Panc1 (cell line): ENCODE results near the gene SCYL2. TPM values are rescaled to one million over a fixed set of nuclear protein-coding genes. Genes with fewer than 3 reads are reported as not detected.

Source experiments
- ATAC-seq: fragments of 200-7000 bp; cut with Tn5 transposase; 2 replicates; pipeline ENCODE4 v1.9.1; 2020; ENCODE audit warnings: mild to moderate bottlenecking, moderate library complexity
- BruUV-seq: library from RNA; stranded (reverse); fragments of 400-500 nt; replicated peaks from 2 replicates; lab custom pipeline; 2021; lab: Mats Ljungman, UMichigan
- CTCF ChIA-PET: fragments of 300-600 bp; sonication (Branson Sonifier 250); formaldehyde crosslinking; loops from one replicate; lab custom pipeline; 2022; ENCODE audit warnings: antibody characterized with exemption; lab: Charles Lee
- POLR2A ChIA-PET: fragments of 300-600 bp; sonication (Branson Sonifier 250); formaldehyde crosslinking; loops from one replicate; lab custom pipeline; 2022; ENCODE audit warnings: antibody characterized with exemption; lab: Charles Lee
- DNase-seq: peaks from one replicate; pipeline ENCODE4 v3.0.0-alpha.2; 2010; ENCODE audit warnings: low read depth, low spot score
- H3K27ac ChIP-seq: 2 replicates; pipeline ENCODE4 v1.5.1; 2011; ENCODE audit warnings: mild to moderate bottlenecking, low read length, inconsistent platforms
- H3K27me3 ChIP-seq: fragments of 200-500 bp; sonication (Bioruptor generic); 2 replicates; pipeline ENCODE4 v1.6.0; 2014; ENCODE audit warnings: low read length, inconsistent platforms; ENCODE audit not compliant: control insufficient read depth, insufficient read depth
- H3K36me3 ChIP-seq: fragments of 200-500 bp; sonication (Bioruptor generic); 2 replicates; pipeline ENCODE4 v1.5.1; 2014; ENCODE audit warnings: inconsistent platforms, mild to moderate bottlenecking, low read length, moderate library complexity; ENCODE audit not compliant: control insufficient read depth, insufficient read depth
- H3K4me1 ChIP-seq: 2 replicates; pipeline ENCODE4 v1.5.1; 2011; ENCODE audit warnings: inconsistent platforms, mild to moderate bottlenecking, low read length, moderate library complexity; ENCODE audit not compliant: control insufficient read depth, insufficient read depth
- H3K4me3 ChIP-seq, 2 experiments: 2 replicates each; pipeline ENCODE4 v1.5.1; 2011 to 2012; ENCODE audit warnings: low read depth in 2 of 2, low read length in 2 of 2, mild to moderate bottlenecking in 2 of 2, inconsistent platforms in 1 of 2, moderate library complexity in 1 of 2
- H3K9me3 ChIP-seq: fragments of 200-500 bp; sonication (Bioruptor generic); 2 replicates; pipeline ENCODE4 v1.5.1; 2014; ENCODE audit warnings: low read depth, mild to moderate bottlenecking, inconsistent platforms, low read length, moderate library complexity; ENCODE audit not compliant: control insufficient read depth, insufficient read depth
- POLR2AphosphoS5 ChIP-seq: IDR thresholded peaks from 2 replicates; pipeline ENCODE4 v1.6.1; 2012; ENCODE audit warnings: mild to moderate bottlenecking, low read depth, low read length, moderate library complexity
- SIN3A ChIP-seq: IDR thresholded peaks from 2 replicates; pipeline ENCODE4 v1.6.1; 2012; ENCODE audit warnings: low read depth, mild to moderate bottlenecking, low read length, moderate library complexity, borderline replicate concordance; ENCODE audit not compliant: insufficient read depth
- TCF7L2 ChIP-seq: IDR thresholded peaks from 2 replicates; pipeline ENCODE4 v1.6.1; 2011; ENCODE audit warnings: mild to moderate bottlenecking, low read depth, low read length, inconsistent platforms
- in situ Hi-C: cut with HindIII; loops from 2 replicates; pipeline ENCODE4 v1.10.0; 2016; ENCODE audit warnings: low sequenced_read_pairs, low pct_unique_long_range_greater_than_20kb
- intact Hi-C: fragments of 100-400 bp; cut with micrococcal nuclease; formaldehyde crosslinking; loops from one replicate; pipeline ENCODE4 v1.10.0; 2022; ENCODE audit not compliant: unreplicated experiment
- total RNA-seq: library from RNA; stranded (reverse); gene quantifications from one replicate; pipeline ENCODE4 v1.2.1, GENCODE V29; 2021; ENCODE audit not compliant: unreplicated experiment
- TF ChIP-seq, protein P1 (sequence below), 2 experiments: IDR thresholded peaks; 2 replicates each; pipeline ENCODE4 v1.6.1; 2011 to 2012; ENCODE audit warnings: low read depth in 2 of 2, control low read depth in 1 of 2, low read length in 1 of 2, mild to moderate bottlenecking in 1 of 2, moderate library complexity in 1 of 2; ENCODE audit not compliant: insufficient read depth in 1 of 2
- TF ChIP-seq, protein P2 (sequence below): fragments of 450-650 bp; IDR thresholded peaks from 2 replicates; pipeline ENCODE4 v1.5.1; 2017; ENCODE audit warnings: mild to moderate bottlenecking

Gene SCYL2
- total RNA-seq, 1 experiment from 2014 or later = 45.3 TPM

DNA sequence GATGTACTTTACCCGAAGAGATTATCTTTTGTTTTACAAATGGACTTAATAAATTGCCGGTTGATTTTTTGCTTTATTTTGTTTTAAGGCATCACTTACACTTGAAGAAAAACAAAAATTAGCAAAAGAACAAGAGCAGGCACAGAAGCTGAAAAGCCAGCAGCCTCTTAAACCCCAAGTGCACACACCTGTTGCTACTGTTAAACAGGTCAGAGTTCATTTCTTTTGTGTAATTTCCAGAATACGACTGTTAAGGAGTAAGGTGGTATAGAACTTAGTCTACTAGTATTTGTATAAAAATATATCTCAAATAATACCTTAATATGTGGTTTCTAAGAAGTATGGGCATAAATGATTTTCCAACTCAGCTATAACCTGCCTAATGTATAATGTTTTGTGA, 70.3 kb downstream of the SCYL2 start:
- in situ Hi-C loops = no loop called here
- no TSS peak for BruUV-seq
- Histone ChIP-seq H3K4me3 (no peak overlapping the region), H3K27ac (no peak overlapping the region), H3K9me3 (no peaks in the 10 kb centered on the region), H3K36me3 (peaks cover 33% of the 10 kb centered on the region), H3K27me3 (no peaks in the 10 kb centered on the region), H3K4me1 (no peaks in the 10 kb centered on the region)
- intact Hi-C loops = no loop called here
- no peak for TF ChIP-seq POLR2AphosphoS5
- TF ChIP-seq, protein P1, sequence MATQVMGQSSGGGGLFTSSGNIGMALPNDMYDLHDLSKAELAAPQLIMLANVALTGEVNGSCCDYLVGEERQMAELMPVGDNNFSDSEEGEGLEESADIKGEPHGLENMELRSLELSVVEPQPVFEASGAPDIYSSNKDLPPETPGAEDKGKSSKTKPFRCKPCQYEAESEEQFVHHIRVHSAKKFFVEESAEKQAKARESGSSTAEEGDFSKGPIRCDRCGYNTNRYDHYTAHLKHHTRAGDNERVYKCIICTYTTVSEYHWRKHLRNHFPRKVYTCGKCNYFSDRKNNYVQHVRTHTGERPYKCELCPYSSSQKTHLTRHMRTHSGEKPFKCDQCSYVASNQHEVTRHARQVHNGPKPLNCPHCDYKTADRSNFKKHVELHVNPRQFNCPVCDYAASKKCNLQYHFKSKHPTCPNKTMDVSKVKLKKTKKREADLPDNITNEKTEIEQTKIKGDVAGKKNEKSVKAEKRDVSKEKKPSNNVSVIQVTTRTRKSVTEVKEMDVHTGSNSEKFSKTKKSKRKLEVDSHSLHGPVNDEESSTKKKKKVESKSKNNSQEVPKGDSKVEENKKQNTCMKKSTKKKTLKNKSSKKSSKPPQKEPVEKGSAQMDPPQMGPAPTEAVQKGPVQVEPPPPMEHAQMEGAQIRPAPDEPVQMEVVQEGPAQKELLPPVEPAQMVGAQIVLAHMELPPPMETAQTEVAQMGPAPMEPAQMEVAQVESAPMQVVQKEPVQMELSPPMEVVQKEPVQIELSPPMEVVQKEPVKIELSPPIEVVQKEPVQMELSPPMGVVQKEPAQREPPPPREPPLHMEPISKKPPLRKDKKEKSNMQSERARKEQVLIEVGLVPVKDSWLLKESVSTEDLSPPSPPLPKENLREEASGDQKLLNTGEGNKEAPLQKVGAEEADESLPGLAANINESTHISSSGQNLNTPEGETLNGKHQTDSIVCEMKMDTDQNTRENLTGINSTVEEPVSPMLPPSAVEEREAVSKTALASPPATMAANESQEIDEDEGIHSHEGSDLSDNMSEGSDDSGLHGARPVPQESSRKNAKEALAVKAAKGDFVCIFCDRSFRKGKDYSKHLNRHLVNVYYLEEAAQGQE (IDR thresholded peaks at IDR 0.05; ENCODE audit: insufficient read depth in 1 of 2, low read depth in 2 of 2, low read length in 1 of 2) = no peak
- no peak for TF ChIP-seq TCF7L2
- TF ChIP-seq, protein P2, sequence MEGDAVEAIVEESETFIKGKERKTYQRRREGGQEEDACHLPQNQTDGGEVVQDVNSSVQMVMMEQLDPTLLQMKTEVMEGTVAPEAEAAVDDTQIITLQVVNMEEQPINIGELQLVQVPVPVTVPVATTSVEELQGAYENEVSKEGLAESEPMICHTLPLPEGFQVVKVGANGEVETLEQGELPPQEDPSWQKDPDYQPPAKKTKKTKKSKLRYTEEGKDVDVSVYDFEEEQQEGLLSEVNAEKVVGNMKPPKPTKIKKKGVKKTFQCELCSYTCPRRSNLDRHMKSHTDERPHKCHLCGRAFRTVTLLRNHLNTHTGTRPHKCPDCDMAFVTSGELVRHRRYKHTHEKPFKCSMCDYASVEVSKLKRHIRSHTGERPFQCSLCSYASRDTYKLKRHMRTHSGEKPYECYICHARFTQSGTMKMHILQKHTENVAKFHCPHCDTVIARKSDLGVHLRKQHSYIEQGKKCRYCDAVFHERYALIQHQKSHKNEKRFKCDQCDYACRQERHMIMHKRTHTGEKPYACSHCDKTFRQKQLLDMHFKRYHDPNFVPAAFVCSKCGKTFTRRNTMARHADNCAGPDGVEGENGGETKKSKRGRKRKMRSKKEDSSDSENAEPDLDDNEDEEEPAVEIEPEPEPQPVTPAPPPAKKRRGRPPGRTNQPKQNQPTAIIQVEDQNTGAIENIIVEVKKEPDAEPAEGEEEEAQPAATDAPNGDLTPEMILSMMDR = no peak
- no peak for TF ChIP-seq SIN3A
- no peak for DNase-seq
- ChIA-PET CTCF (no interaction called here), POLR2A (no interaction called here)
- ATAC-seq = no peak

DNA sequence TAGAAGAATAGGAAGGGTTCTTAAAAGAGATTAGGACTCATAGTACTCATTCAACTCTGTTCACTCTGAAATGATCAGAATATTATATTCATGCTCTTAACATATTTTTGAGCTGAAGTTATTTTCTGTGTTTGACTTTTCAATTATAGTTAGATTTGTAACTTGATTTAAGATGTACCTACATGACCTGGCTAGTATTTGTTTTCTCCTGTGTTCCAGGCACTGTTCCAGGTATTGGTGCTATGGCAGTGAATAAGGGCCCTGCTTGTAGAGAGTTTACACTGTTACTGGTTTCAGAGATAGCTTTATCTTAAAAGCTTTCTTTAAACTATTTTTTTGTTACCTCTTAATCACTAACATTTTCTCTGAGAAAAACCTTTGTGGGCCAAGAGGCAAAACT, 70.8 kb downstream of the SCYL2 start:
- ATAC-seq (no peak), DNase-seq (no peak)
- TF ChIP-seq, protein P1 (IDR thresholded peaks at IDR 0.05; ENCODE audit: insufficient read depth in 1 of 2, low read depth in 2 of 2, low read length in 1 of 2) = no peak
- no peak for TF ChIP-seq POLR2AphosphoS5
- Histone ChIP-seq H3K4me1 (no peaks in the 10 kb centered on the region), H3K9me3 (no peaks in the 10 kb centered on the region), H3K36me3 (peaks cover 33% of the 10 kb centered on the region), H3K4me3 (no peak overlapping the region), H3K27me3 (no peaks in the 10 kb centered on the region), H3K27ac (no peak overlapping the region)
- intact Hi-C loops = no loop called here
- ChIA-PET CTCF (interaction anchor here (0.6 kb wide), 1 partner anchor 24 kb away, joined by 4 read pairs; no protein-coding TSS in a partner anchor), POLR2A (no interaction called here)
- no TSS peak for BruUV-seq
- in situ Hi-C loops = no loop called here
